ENCODE measurements around the gene EXPH5.
A peak's percentile ranks its signal among the peaks of the same experiment; 100 is the strongest.

Gene EXPH5

GRCh38 chr11:108571001-108571400, 22.6 kb downstream of the EXPH5 start (continued):
- no peak for TF ChIP-seq TSHZ1 (tag by site-specific recombination; IDR thresholded peaks at IDR 0.05; ENCODE audit: borderline replicate concordance)
- TF ChIP-seq ZNF341 (tag by site-specific recombination; IDR thresholded peaks at IDR 0.05; ENCODE audit: low read depth) = no peak
- TF ChIP-seq ZNF530 (tag by site-specific recombination; IDR thresholded peaks at IDR 0.05; ENCODE audit: low read depth) = no peak
- TF ChIP-seq ZNF792 (tag by site-specific recombination; IDR thresholded peaks at IDR 0.05) = no peak
- peak; percentile 61 for TF ChIP-seq ZIC2 (tag by site-specific recombination; IDR thresholded peaks at IDR 0.05)
- no peak for TF ChIP-seq KLF1 (tag by site-specific recombination; IDR thresholded peaks at IDR 0.05)
- TF ChIP-seq PATZ1 (tag by site-specific recombination; IDR thresholded peaks at IDR 0.05) = no peak
- no peak for TF ChIP-seq ZNF121 (tag by site-specific recombination; IDR thresholded peaks at IDR 0.05)
- TF ChIP-seq ZNF202 (tag by site-specific recombination; IDR thresholded peaks at IDR 0.05; ENCODE audit: borderline replicate concordance) = no peak
- TF ChIP-seq ZBTB7A (tag by site-specific recombination; IDR thresholded peaks at IDR 0.05; ENCODE audit: low read depth) = no peak
- no peak for TF ChIP-seq ZNF585B (tag by site-specific recombination; IDR thresholded peaks at IDR 0.05)
- TF ChIP-seq ZNF558 (tag by site-specific recombination; IDR thresholded peaks at IDR 0.05) = no peak
- no peak for TF ChIP-seq ZNF660 (tag by site-specific recombination; IDR thresholded peaks at IDR 0.05)
- TF ChIP-seq ZNF19 (tag by site-specific recombination; IDR thresholded peaks at IDR 0.05; ENCODE audit: low read depth) = no peak
- TF ChIP-seq ZNF664 (tag by site-specific recombination; IDR thresholded peaks at IDR 0.05) = no peak
- TF ChIP-seq ZNF140 (tag by site-specific recombination; IDR thresholded peaks at IDR 0.05) = no peak
- TF ChIP-seq ZNF274 (IDR thresholded peaks at IDR 0.05; ENCODE audit: low read length) = no peak
- no peak for TF ChIP-seq ZNF274 (tag by site-specific recombination; IDR thresholded peaks at IDR 0.05; ENCODE audit: borderline replicate concordance)
- no peak for TF ChIP-seq ZNF211 (tag by site-specific recombination; IDR thresholded peaks at IDR 0.05; ENCODE audit: low read depth)
- peak; percentile 83 for TF ChIP-seq ZBTB6 (tag by site-specific recombination; IDR thresholded peaks at IDR 0.05)
- no peak for TF ChIP-seq SP2 (tag by site-specific recombination; IDR thresholded peaks at IDR 0.05)
- TF ChIP-seq OSR2 (tag by site-specific recombination; IDR thresholded peaks at IDR 0.05) = 0 out of 2 replicates have a peak, but pooled peaks have one; percentile 43
- TF ChIP-seq ZBTB1 (tag by site-specific recombination; IDR thresholded peaks at IDR 0.05) = no peak
- no peak for TF ChIP-seq ZNF518A (tag by site-specific recombination; conservative IDR thresholded peaks at IDR 0.05; ENCODE audit: low read depth)
- no peak for TF ChIP-seq ZNF76 (tag by site-specific recombination; IDR thresholded peaks at IDR 0.05; ENCODE audit: borderline replicate concordance, low read depth)
- no peak for TF ChIP-seq RBAK (tag by site-specific recombination; IDR thresholded peaks at IDR 0.05)
- TF ChIP-seq ZNF280D (tag by site-specific recombination; IDR thresholded peaks at IDR 0.05) = no peak
- TF ChIP-seq ZNF544 (tag by site-specific recombination; IDR thresholded peaks at IDR 0.05) = no peak
